ENCODE measurements around the gene TMEM61. TPM values are rescaled to one million over a fixed set of nuclear protein-coding genes. Genes with fewer than 3 reads are reported as not detected.
A peak's percentile ranks its signal among the peaks of the same experiment; 100 is the strongest.

The TMEM61 gene
- total RNA-seq, 3 donors from 2014 or later, result 0.32 to 8.3 (median 7.5) TPM

DNA sequence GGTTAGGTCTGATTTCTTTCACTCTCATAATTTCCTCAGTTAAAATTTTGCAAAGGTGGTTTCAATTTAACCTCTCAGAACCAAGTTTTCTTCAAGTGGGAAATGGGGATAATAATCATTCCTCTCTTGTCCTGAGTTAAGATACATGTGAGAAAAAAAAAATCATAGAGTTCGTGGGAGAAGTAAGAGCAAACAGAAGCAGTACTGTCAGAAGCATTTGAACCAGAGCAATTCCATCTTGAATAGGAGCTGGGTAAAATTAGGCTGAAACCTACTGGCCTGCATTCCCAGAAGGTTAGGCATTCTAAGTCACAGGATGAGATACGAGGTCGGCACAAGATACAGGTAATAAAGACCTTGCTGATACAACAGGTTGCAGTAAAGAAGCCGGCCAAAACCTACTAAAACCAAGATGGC lies 28.6 kb upstream of the TMEM61 start:
- TF ChIP-seq POLR2AphosphoS5 (IDR thresholded peaks at IDR 0.05) (no peak), CTCF (IDR thresholded peaks at IDR 0.05) (no peak), POLR2A (IDR thresholded peaks at IDR 0.05) (no peak)
- no peaks in the 10 kb centered on the region for H3K36me3 ChIP-seq
- no peak overlapping the region for H3K4me3 ChIP-seq
- no peak for DNase-seq (ENCODE audit: low spot score in 2 of 2)
- H3K27me3 ChIP-seq, result no peaks in the 10 kb centered on the region
- no peak overlapping the region for H3K27ac ChIP-seq
- H3K9me3 ChIP-seq, result no peaks in the 10 kb centered on the region
- H3K4me1 ChIP-seq, result peaks cover 0 to 5% of the 10 kb centered on the region in 2 donors
- intact Hi-C loops (cut with DNase I; ENCODE audit: low total_unique reads), result loop anchor here (10.0 kb wide), 1 partner anchor 63 kb away; no protein-coding TSS in a partner anchor

GRCh38 chr1:54952950-54953718 lies 27.3 kb upstream of the TMEM61 start:
- no peak for DNase-seq (ENCODE audit: low spot score in 2 of 2)
- H3K9me3 ChIP-seq, result no peaks in the 10 kb centered on the region
- H3K4me1 ChIP-seq, result peaks cover 0 to 5% of the 10 kb centered on the region in 2 donors
- no peaks in the 10 kb centered on the region for H3K27me3 ChIP-seq
- no peak overlapping the region for H3K4me3 ChIP-seq
- H3K36me3 ChIP-seq, result no peaks in the 10 kb centered on the region
- intact Hi-C loops (cut with DNase I; ENCODE audit: low total_unique reads), result loop anchor here (10.0 kb wide), 1 partner anchor 62 kb away; no protein-coding TSS in a partner anchor
- peak overlapping the region; percentile 49 to 64 for H3K27ac ChIP-seq
- no peak for TF ChIP-seq POLR2AphosphoS5 (IDR thresholded peaks at IDR 0.05)
- TF ChIP-seq CTCF (IDR thresholded peaks at IDR 0.05), result no peak
- no peak for TF ChIP-seq POLR2A (IDR thresholded peaks at IDR 0.05)

GRCh38 chr1:54953846-54954245 lies 26.6 kb upstream of the TMEM61 start:
- H3K9me3 ChIP-seq, result no peaks in the 10 kb centered on the region
- no peak for DNase-seq (ENCODE audit: low spot score in 2 of 2)
- H3K4me3 ChIP-seq, result no peak overlapping the region
- peak overlapping the region; percentile 49 to 64 for H3K27ac ChIP-seq
- no peaks in the 10 kb centered on the region for H3K36me3 ChIP-seq
- no peaks in the 10 kb centered on the region for H3K27me3 ChIP-seq
- intact Hi-C loops (cut with DNase I; ENCODE audit: low total_unique reads), result loop anchor here (10.0 kb wide), 1 partner anchor 61 kb away; no protein-coding TSS in a partner anchor
- TF ChIP-seq POLR2A (IDR thresholded peaks at IDR 0.05), result no peak
- TF ChIP-seq POLR2AphosphoS5 (IDR thresholded peaks at IDR 0.05), result no peak
- peaks cover 0 to 5% of the 10 kb centered on the region in 2 donors for H3K4me1 ChIP-seq

DNA sequence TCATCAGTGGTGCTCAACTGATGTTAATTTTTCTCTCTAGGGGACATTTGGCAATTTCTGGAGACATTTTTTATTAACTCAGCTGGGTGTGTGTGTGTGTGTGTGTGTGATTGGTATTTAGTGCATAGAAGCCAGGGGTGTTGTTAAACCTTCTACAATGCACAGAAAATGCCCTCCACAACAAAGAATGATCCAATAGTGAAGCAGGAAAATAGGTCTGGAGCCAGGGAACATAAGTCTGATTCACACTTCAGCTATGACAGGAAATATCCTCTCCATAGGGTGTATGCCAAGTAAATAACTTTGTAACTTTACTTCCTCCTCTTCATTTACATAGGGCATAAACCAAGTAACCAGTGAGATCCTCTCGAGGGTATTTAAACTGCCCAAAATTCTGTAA lies 25.1 kb upstream of the TMEM61 start:
- H3K4me1 ChIP-seq, result peaks cover 0 to 2% of the 10 kb centered on the region in 2 donors
- no peaks in the 10 kb centered on the region for H3K27me3 ChIP-seq
- no peaks in the 10 kb centered on the region for H3K36me3 ChIP-seq
- peak overlapping the region; percentile 80 to 84 for H3K27ac ChIP-seq
- DNase-seq (ENCODE audit: low spot score in 2 of 2), result no peak
- no peak overlapping the region for H3K4me3 ChIP-seq
- H3K9me3 ChIP-seq, result peaks cover 0 to 3% of the 10 kb centered on the region in 2 donors
- TF ChIP-seq CTCF (IDR thresholded peaks at IDR 0.05) (no peak), POLR2AphosphoS5 (IDR thresholded peaks at IDR 0.05) (no peak), POLR2A (IDR thresholded peaks at IDR 0.05) (no peak)
- intact Hi-C loops (cut with DNase I; ENCODE audit: low total_unique reads), result loop anchor here (10.0 kb wide), 1 partner anchor 59 kb away; no protein-coding TSS in a partner anchor

DNA sequence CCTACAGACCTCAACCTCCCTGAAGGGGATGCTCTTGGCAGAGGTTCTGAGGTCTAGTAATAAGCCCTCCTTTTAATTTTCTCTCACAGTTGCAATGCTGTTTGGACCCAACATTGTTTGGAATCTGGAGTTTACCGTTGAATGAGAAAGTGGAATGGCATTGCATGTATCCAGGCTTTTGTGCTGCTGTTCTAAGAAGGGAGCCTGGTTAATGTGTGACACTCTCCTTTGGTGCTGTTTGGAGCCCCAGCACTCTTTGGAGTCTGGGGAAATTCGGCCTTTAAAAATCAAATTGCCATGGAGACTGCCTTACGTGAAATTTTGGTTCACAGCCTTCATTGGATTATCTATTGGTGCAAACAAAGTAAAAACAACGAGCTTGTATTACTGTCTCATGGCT lies 23.7 kb upstream of the TMEM61 start:
- no peak for DNase-seq (ENCODE audit: low spot score in 2 of 2)
- H3K4me3 ChIP-seq, result no peak overlapping the region
- peaks cover 0 to 3% of the 10 kb centered on the region in 2 donors for H3K9me3 ChIP-seq
- H3K36me3 ChIP-seq, result no peaks in the 10 kb centered on the region
- intact Hi-C loops (cut with DNase I; ENCODE audit: low total_unique reads), result loop anchor here (10.0 kb wide), 1 partner anchor 58 kb away; no protein-coding TSS in a partner anchor
- H3K4me1 ChIP-seq, result no peaks in the 10 kb centered on the region
- no peak for TF ChIP-seq POLR2A (IDR thresholded peaks at IDR 0.05)
- TF ChIP-seq POLR2AphosphoS5 (IDR thresholded peaks at IDR 0.05), result no peak
- TF ChIP-seq CTCF (IDR thresholded peaks at IDR 0.05), result no peak
- H3K27ac ChIP-seq, result peak overlapping the region; percentile 80 to 84
- H3K27me3 ChIP-seq, result no peaks in the 10 kb centered on the region

Measured in breast epithelium (tissue), 4 donors.